ENCODE data around the gene RBMS3. TPM values are rescaled to one million over a fixed set of nuclear protein-coding genes. Genes with fewer than 3 reads are reported as not detected.

RBMS3 gene
- total RNA-seq, 1 experiment from 2014 or later = 0.42 TPM

GRCh38 chr3:29716213-29716612 is 435.3 kb downstream of the RBMS3 start:
- no peak overlapping the region for H2AFZ ChIP-seq (ENCODE audit: low read depth, low read length, poor library complexity, severe bottlenecking)
- ChIA-PET CTCF (no interaction called here), RAD21 (ENCODE audit: low non-redundant PET in 1 of 2, low total read pairs in 2 of 2, uncharacterized antibody in 2 of 2, unreplicated experiment in 2 of 2) (no interaction called here), POLR2A (no interaction called here)
- intact Hi-C loops (cut with micrococcal nuclease) = no loop called here
- DNase-seq (ENCODE audit: low read depth, low spot score) = no peak
- no peak overlapping the region for H3K27ac ChIP-seq (ENCODE audit: low read depth, low read length)
- H3K4me3 ChIP-seq (replicated peaks in 1 of 2; ENCODE audit: low read depth in 1 of 2, low read length in 2 of 2) = no peak overlapping the region
- H3K4me1 ChIP-seq (ENCODE audit: control insufficient read depth in 1 of 2, insufficient read depth in 2 of 2, low read length in 2 of 2) = no peaks in the 10 kb centered on the region
- BruUV-seq (replicated peaks) = no TSS peak
- H3K27me3 ChIP-seq (ENCODE audit: insufficient read depth, low read length) = no peaks in the 10 kb centered on the region
- ATAC-seq = no peak
- no peaks in the 10 kb centered on the region for H4K20me1 ChIP-seq (ENCODE audit: insufficient read depth)
- no peak overlapping the region for H3K9ac ChIP-seq (ENCODE audit: low read length)
- H3K4me2 ChIP-seq (ENCODE audit: low read length) = no peak overlapping the region
- no peaks in the 10 kb centered on the region for H3K36me3 ChIP-seq (ENCODE audit: control insufficient read depth in 1 of 2, insufficient read depth in 2 of 2, low read length in 2 of 2)
- no peaks in the 10 kb centered on the region for H3K9me2 ChIP-seq (ENCODE audit: insufficient read depth)
- H3K9me3 ChIP-seq (ENCODE audit: control insufficient read depth in 1 of 2, insufficient read depth in 1 of 2, low read depth in 1 of 2, low read length in 2 of 2) = no peaks in the 10 kb centered on the region
- no peaks in the 10 kb centered on the region for H3K79me2 ChIP-seq (ENCODE audit: insufficient read depth, low read length)
- no peak for TF ChIP-seq SIN3A (IDR thresholded peaks at IDR 0.05; ENCODE audit: low read depth)
- TF ChIP-seq JUND (IDR thresholded peaks at IDR 0.05) = no peak
- TF ChIP-seq EZH2 (IDR thresholded peaks at IDR 0.05) = no peak
- TF ChIP-seq ZNF274 (IDR thresholded peaks at IDR 0.05; ENCODE audit: low read depth, low read length) = no peak
- TF ChIP-seq ZBTB33 (IDR thresholded peaks at IDR 0.05; ENCODE audit: extremely low read depth, insufficient replicate concordance, low read length) = no peak
- no peak for TF ChIP-seq SRF (IDR thresholded peaks at IDR 0.05; ENCODE audit: low read depth)
- no peak for TF ChIP-seq ZFX (IDR thresholded peaks at IDR 0.05)
- TF ChIP-seq REST (IDR thresholded peaks at IDR 0.05; ENCODE audit: low read depth) = no peak
- no peak for TF ChIP-seq FOSL1 (IDR thresholded peaks at IDR 0.05; ENCODE audit: low read depth)
- TF ChIP-seq, protein P1, sequence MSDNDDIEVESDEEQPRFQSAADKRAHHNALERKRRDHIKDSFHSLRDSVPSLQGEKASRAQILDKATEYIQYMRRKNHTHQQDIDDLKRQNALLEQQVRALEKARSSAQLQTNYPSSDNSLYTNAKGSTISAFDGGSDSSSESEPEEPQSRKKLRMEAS (IDR thresholded peaks at IDR 0.05) = no peak
- TF ChIP-seq TCF7L2 (IDR thresholded peaks at IDR 0.05; ENCODE audit: borderline replicate concordance, extremely low read depth, insufficient read depth, insufficient read length) = no peak

Data from HCT116 (cell line).